ENCODE data around the gene C1R.
A peak's percentile ranks its signal among the peaks of the same experiment; 100 is the strongest.
"Not testable (repeated sequence)": the region's sequence is repeated elsewhere in the genome, so short reads cannot be mapped to it uniquely, and the experiment has no call there.

Gene C1R

DNA sequence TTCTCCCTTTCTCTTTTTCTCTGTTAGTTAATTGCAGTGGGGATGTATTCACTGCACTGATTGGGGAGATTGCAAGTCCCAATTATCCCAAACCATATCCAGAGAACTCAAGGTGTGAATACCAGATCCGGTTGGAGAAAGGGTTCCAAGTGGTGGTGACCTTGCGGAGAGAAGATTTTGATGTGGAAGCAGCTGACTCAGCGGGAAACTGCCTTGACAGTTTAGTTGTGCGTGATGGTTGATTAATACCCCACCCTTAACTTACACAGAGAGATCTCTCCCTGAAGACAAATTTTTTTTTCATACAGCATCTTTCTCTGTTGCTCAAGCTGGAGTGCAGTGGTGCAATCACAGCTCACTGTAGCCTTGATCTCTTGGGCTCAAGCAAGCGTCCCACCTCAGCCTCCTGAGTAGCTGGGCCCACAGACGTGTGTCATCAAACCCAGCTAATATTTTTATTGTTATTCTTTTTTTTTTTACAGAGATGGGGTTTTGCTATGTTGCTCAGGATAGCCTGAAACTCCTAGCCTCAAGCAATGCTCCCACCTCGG is 27.1 kb downstream of the C1R start:
- DNase-seq = no peak

DNA sequence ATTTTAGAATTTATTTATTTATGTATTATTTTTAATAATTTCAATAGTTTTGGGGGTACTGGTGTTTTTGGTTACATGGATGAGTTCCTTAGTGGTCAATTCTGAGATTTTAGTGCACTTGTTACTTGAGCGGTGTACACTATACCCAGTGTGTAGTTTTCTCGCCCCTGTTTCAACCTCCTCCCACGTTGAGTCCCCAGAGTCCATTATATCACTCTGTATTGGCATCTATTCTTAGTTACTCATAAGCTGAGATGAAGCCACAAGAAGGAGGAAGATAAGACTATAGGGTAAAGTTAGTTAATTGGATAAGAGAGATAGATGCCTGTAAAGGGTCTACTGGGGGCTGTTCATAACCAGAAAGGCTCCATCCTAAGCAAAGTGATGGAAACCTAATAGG is 27.7 kb downstream of the C1R start:
- no peak for DNase-seq

DNA sequence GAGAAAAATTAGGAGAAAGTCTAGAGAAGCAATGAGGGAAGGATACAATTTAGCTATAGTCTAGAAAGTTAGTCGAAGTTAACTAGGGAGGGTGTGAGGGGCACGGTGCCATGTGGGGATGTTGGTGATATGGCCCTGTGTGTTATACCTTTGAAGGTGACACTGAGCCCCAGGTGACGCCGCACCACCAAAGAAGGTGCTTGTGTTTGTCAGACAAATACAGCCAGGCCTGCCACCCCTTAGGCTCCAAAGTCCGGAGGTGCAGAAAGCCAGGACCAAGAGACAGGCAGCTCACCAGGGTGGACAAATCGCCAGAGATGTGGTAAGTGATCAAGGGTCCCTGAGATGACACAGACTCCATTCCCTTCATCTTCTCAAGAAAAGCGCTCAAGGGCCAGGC is 30.6 kb downstream of the C1R start:
- no peak for DNase-seq

DNA sequence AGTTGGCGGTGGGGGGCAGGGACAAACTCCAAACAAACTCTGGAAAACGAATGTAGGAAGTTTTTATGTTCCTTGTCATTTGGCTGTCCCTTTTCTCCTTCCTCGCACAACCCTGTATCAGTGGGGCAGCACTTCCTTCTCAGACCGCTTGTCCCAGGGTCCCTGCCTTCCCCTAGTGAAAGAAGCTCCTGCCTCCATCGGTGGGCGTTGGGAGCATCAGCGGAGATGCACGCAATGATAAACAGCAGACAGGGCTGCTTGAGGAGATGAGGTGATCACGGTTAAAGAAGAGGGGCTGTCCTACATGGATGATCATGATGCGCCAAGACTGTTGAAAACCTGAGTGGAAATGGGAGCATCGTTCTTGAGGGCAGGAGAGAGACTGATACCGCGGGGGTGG is 31.1 kb downstream of the C1R start:
- DNase-seq = no peak

DNA sequence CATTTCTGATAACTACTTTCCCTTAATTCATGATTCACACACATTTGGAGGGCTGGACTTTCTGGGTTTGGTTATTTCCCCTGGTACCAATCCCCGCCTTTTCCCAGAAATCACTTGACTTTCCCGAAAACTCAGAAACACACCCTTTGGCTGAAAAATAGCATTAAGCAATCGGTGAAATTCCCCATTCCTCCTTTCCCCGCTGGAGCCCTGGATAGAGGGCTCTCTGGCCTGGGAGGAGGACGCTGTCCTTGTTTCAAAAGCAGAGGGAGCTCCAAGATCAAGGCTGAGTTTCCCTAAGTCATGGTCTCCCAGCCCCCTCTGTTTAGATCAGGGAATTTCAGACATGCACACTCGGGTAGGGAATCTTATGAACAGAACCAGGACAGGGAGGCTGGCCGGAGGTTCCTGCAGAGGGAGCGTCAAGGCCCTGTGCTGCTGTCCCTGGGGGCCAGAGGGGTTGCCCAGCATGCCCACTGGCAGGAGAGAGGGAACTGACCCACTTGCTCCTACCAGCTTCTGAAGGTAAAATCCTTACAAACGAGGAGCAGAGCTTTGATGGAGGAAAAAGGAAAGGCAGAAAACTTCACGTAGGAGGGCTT is 31.8 kb downstream of the C1R start, which contains the start of gene C1S:
Gene C1S, plus strand, starts transcription at position 366 of the 602 bp plus-strand sequence. CDS start 1,195 bp downstream, outside the sequence.
- no peak for DNase-seq

DNA sequence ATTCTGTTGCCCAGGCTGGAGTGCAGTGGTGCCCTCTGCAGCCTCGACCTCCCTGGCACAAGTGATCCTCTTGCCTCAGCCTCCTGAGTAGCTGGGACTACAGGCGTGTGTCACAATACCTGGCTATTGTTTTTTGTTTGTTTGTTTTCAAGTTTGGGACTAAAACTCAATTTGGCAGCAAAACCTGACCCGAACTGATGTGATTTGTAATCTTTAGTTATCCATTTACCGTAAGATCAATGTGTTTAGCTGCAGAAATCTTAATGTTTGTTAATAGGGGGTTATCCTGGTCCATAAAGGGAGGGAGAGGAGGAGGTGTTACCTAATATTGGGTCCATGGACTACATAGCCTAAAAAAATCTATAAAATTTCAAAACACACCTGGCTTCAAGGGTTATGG is 32.5 kb downstream of the C1R start:
- DNase-seq = no peak

DNA sequence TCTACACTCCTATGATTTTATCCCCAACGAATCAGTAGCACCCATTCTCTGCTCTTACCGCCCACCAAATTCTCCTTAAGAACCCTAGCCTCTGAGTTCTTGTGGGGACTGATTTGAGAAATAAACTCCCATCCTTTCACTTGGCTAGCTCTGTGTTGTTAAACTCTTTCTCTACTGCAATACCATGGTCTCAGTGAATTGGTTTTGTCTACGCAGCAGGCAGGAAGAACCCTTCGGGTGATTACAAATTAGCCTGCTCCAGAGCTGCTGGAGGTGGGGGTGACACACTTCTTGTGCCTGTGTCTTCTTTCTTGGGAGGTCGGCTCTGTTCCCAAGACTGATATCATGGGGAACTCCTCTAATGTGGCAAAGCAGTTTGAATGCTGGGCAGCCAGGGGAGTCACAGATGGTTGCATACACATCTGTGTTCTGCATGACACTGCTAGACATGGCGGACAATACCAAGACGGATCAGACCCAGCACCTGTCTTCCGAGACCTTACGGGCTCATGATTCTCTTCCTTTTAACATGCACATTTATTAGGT is 33.3 kb downstream of the C1R start:
- DNase-seq = no peak

DNA sequence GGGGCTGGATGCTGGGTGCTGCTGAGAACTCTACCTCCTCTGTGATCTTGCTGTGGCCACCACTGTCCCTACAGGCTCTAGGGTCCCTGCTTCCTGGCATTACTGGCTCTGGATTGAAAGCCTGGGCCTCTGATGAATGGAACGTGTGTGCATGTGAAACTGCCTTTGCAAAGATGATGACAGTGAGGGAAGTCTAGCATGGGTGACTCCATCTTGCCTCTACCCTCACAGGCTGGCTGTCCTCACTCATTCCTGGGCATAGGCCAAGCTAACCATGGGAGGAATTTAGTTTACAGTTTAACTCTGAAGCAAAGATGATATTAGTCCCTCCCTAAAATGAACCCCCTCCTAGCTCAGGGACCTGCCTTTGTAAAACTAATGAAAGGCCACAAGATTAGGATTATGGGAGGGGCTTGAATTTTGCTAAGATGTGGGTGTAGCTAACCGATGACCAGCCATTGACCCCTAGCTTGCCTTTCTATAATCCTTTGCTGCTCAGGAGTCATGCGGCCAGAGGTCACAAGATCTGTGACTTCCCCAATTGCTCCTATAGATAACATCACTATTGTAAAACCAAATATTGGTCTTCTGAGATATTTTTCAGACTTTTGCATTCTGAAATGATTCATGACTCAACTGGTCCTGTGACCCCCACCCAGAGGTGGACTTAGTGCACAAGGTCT is 33.9 kb downstream of the C1R start:
- DNase-seq = no peak

DNA sequence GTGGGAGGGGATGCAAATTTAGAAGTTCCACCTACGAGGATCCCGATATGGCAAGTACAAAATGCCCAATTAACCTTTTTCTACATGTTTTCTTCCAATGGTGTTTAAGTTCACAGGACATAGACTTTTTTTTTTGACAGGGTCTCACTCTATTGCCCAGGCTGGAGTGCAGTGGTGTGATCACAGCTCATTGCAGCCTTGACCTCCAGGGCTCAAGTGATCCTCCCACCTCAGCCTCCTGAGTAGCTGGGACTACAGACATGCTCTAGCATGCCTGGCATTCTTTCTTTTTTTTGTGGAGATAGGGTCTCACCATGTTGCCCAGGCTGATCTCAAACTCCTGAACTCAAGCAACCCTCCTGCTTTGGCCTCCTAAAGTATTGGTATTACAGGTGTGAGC is 36.5 kb downstream of the C1R start:
- not testable (repeated sequence) for DNase-seq

DNA sequence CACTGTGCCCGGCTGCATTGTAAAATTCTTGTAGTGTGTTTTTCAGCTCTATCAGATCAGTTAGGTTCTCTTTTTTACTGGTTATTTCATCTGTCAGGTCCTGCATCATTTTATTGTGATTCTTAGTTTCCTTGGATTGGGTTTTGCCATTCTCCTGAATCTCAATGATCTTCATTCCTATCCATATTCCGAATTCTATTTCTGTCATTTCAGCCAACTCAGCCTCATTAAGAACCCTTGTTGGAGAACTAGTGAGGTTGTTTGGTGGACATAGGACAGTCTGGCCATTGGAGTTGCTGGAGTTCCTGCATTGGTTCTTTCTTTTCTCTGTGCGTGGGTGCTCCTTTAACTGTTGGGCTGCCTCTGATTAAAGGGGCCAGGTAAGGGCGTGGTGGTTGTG is 37.3 kb downstream of the C1R start:
- no peak for DNase-seq

DNA sequence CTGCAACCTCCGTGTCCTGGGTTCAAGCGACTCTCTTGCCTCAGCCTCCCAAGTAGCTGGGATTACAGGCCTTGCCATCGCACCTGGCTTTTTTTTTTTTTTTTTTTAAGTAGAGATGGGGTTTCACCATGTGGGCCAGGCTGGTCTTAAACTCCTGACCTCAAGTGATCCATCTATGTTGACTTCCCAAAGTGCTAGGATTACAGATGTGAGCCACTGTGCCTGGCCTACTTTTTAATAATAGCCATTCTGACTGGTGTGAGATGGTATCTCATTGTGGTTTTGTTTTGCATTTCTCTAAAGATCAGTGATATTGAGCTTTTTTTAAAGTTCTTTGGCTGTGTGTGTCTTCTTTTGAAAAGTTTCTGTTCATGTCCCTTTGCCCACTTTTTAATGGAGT is 42.3 kb downstream of the C1R start:
- DNase-seq = not testable (repeated sequence)

DNA sequence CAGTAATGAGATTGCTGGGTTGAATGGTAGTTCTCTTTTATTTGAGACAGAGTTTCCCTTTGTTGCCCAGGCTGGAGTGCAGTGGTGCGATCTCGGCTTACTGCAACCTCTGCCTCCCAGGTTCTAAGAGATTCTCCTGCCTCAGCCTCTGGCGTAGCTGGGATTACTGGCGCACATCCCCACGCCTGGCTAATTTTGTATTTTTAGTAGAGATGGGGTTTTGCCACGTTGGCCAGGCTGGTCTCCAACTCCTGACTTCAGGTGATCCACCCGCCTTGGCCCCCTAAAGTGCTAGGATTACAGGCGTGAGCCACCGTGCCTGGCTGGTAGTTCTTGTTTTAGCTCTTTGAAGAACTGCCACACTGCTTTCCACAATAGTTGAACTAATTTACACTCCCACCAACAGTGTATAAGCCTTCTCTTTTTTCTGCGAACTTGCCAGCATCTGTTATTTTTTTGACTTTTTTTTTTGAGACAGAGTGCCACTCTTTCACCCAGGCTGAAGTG is 42.7 kb downstream of the C1R start:
- not testable (repeated sequence) for DNase-seq

DNA sequence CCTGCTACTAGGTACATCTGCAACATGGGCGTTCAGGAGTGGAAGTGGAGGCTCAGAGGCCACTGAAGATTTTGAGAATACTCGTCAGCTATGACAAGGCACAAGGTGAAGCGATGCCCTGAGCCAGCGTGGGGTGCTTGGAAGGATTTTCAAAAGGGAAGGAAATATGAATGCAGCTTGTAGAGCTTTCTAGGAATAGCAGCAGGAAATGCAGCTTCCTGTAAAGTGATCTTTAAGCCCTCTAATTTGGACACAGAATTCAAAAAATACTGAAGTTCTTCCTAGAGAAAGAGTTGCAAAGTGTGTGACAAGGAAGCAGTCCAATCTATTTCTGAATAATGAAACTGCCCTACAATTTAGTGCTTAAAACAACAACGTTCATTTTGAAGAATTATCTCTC is 44.9 kb downstream of the C1R start:
- DNase-seq = no peak

DNA sequence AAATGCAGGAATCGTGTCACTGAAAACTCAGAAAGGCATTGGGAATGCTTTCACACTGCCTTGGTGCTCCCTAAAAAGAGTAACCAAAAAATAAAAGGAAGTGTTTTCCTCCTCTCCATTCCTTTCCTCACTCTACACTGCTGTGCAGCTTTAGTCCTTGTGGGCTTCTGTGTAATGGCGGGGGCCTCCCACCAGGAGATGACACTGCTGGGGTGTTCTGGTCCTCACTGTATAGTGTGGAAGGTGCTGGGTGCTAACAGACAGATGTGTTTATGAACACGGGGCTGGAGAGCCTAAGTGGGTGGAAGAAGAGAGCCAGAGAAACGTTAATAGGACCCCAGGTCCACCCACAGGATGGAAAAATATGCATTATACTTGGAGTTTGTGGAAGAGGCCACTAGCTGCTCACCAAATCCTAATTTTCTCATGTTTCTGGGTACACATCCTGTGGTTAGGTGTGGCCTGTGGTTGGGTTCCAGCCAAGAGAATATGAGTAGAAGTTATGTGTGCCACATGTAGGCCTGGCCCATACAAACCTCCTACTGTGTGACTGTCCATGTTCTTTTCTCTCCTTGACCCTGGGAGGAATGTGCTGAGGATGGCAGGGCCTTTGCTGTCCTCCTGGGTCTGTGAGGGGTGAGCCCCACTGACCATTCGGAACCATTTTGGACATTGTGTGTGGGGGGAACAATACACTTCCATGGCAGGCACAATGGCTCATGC is 45.7 kb downstream of the C1R start:
- DNase-seq = no peak

DNA sequence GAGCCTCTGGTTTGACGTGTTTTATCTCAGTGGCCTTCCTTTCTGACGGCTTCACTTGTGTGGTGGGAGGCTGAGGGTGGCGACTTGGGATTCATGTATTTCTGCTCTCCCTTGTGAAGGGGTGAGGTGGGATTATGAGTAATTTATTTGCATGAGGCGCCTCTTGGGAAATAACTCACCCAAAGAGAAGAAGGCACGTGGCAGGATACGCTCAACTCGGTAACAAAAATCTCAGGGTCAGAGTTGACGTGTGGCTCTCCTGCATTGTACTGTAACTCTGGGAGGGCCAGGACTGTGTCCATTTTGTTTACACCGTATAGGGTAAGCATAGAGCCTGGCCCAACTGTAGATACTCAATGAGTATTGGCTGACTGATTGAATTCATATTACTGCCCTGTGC is 46.3 kb downstream of the C1R start:
- no peak for DNase-seq

DNA sequence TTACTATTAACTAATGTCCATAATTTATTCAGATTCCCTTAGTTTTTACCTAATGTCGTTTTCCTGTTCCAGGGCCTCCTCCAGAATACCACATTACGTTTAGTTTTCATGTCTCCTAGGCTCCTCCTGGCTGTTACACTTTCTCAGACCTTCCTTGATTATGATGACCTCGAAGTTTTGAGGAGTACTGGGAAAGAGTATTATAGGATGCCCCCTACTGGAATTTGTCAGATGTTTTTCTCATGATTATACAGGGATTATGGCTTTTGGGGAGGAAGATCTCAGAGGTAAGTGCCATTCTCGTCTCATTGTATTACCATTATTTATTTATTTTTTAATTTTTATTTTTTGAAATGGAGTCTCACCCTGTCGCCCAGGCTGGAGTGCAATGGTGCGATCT is 49.4 kb downstream of the C1R start:
- peak in 1 of 2 donors; percentile 42 for DNase-seq

DNA sequence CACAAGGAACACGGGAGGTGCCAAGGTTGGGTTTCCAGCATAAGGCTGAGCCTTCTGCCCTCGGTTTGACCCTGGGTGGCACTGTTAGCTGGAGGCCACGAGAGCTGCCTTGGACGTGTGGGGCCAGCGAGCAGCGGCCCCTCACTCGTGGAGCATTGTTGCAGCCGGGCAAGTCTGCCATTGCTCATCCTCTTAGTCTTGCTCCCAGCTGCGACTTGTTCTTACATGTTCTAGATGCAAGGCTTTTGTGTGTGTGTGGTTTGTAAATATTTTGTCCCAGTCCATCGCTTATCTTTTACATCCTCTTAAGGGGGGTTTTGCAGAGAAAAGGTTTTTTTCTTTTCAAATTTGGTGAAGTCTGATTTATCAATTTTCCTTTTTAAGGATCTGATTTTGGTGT is 52.8 kb downstream of the C1R start:
- no peak for DNase-seq

DNA sequence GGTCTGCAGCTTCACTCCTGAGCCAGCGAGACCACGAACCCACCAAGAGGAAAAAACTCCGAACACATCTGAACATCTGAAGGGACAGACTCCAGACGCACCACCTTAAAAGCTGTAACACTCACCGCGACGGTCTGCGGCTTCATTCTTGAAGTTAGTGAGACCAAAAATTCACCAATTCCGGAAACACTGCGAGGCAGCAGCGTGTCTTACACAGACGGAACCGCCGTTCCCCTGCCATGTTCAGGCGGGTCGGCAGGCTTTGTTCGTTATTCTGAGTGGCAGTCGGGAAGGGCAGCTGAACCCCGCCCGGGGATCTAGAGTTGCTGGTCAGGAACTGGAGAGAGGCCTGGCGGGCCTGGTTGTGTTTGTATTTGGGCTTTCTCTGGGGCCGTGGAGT is 53.7 kb downstream of the C1R start:
- DNase-seq = no peak

DNA sequence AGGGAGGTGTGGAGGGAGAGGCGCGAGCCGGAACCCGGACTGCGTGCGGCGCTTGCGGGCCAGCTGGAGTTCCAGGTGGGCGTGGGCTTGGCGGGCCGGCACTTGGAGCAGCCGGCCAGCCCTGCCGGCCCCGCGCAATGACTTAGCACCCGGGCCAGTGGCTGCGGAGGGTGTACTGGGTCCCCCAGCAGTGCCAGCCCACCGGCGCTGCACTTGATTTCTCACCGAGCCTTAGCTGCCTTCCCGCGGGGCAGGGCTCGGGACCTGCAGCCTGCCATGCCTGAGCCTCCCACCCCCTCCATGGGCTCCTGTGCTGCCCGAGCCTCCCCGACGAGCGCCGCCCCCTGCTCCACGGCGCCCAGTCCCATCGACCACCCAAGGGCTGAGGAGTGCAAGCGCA is 54.8 kb downstream of the C1R start:
- DNase-seq = not testable (repeated sequence)

DNA sequence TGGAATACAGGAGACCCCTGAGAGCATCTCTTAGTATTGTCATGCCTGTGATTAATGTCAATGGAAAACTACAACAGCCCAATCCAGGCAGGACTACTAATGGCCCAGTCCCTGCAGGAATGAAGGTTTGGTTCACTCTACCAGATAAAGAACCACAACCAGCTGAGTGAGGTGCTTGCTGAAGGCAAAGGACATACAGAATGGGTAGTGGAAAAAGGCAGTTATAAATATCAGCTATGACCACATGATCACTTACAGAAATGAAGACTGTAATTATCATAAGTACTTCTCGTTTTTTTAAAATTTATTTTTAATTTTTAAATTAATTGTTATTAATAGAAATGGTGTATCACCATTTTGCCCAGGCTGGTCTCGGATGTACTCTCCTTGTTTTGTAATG is 56.8 kb downstream of the C1R start:
- DNase-seq = no peak

DNA sequence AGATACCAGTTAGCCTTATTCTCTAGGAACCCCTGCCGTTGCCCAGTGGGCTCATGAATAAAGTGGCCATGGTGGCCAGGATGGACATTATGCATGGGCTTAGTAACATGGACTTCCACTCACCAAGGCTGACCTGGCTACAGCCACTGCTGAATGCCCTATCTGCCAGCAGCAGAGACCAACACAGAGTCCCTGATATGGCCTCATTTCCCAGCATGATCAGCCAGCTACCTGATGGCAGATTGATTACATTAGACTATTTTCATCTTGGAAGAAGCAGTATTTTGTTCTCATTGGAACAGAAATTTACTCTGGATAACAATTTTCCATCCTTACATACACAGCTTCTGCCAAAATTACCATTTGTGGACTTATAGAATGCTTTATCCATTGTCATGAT is 57.8 kb downstream of the C1R start:
- DNase-seq = no peak

DNA sequence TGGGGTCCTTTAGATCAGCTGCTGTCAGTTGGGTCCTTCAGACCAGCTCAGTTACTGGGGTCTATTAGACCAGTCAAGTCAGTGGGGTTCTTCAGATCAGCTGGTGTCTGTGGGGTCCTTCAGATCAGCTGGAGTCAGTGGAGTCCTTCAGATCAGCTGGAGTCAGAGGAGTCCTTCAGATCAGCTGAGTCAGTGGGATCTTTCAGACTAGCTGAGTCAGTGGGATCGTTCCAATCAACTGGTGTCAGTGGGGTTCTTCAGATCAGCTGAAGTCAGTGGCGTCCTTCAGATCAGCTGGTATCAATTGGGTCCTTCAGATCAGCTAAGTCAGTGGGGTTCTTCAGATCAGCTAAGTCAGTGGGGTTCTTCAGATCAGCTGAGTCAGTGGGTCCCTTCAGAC is 59.3 kb downstream of the C1R start:
- DNase-seq = no peak

DNA sequence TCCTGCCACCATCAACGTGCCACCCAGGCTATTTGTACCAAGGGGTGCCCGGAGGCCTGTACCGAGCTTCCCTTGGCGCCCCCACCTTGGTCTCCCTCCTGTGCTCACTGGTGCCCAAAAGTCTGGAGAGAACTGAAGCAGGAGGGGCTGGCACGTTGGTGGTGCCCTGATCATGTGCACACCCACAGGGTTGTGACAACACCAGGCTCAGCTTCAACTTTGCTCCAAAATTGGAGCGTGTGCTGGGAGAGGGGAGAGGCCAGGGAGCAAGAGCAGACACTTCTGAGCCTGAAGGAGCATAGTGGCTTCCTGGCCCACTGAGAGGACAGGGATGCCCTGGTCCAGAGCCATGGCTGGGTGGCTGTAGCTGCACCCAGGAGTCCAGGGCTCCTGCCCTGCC is 60.9 kb downstream of the C1R start:
- DNase-seq = no peak
